Spleen (tissue), 11 donors: Measurements from ENCODE around the gene DLX5. TPM values are rescaled to one million over a fixed set of nuclear protein-coding genes. Genes with fewer than 3 reads are reported as not detected.

ENCODE experiments used
- DNase-seq: peaks from one replicate; pipeline ENCODE4 v3.0.0-alpha.2; 2020
- H3K27ac ChIP-seq, 8 donors: fragments of 200-600 bp; sonication (generic) in 7 of 8; 1 replicate in 4 of 8; 2 replicates in 4 of 8; pipeline versions ENCODE4 v1.5.0 to v1.8.0; 2016 to 2021; ENCODE audit warnings: inconsistent platforms in 4 of 8, mild to moderate bottlenecking in 4 of 8, moderate library complexity in 1 of 8
- H3K27me3 ChIP-seq, 7 donors: fragments of 200-600 bp; sonication (generic) in 6 of 7; replicated peaks in 1 of 7; 1 replicate in 4 of 7; 2 replicates in 3 of 7; pipeline versions ENCODE4 v1.5.0 to v1.8.0; 2016 to 2021; ENCODE audit warnings: inconsistent platforms in 3 of 7, mild to moderate bottlenecking in 1 of 7
- H3K36me3 ChIP-seq, 6 donors: fragments of 200-600 bp; sonication (generic) in 5 of 6; 1 replicate in 4 of 6; 2 replicates in 2 of 6; pipeline versions ENCODE4 v1.5.0 to v1.8.0; 2016 to 2021; ENCODE audit warnings: inconsistent platforms in 2 of 6
- H3K4me1 ChIP-seq, 6 donors: fragments of 200-600 bp; sonication (generic) in 5 of 6; 1 replicate in 3 of 6; 2 replicates in 3 of 6; pipeline versions ENCODE4 v1.5.0 to v1.8.0; 2016 to 2021; ENCODE audit warnings: inconsistent platforms in 3 of 6
- H3K4me3 ChIP-seq, 8 donors: fragments of 200-600 bp; sonication (generic) in 7 of 8; 1 replicate in 4 of 8; 2 replicates in 4 of 8; pipeline versions ENCODE4 v1.5.0 to v1.8.0; 2016 to 2021; ENCODE audit warnings: inconsistent platforms in 4 of 8, mild to moderate bottlenecking in 4 of 8, moderate library complexity in 2 of 8
- H3K9me3 ChIP-seq, 8 donors: fragments of 200-600 bp; sonication (generic) in 7 of 8; 1 replicate in 4 of 8; 2 replicates in 4 of 8; pipeline versions ENCODE4 v1.5.0 to v1.8.0; 2016 to 2021; ENCODE audit warnings: inconsistent platforms in 4 of 8
- CTCF ChIP-seq, 11 experiments: fragments of 200-600 bp in 7 of 11; fragments of 450-650 bp in 4 of 11; sonication (generic) in 4 of 11; IDR thresholded peaks in 8 of 11; conservative IDR thresholded peaks in 3 of 11; 1 replicate in 7 of 11; 2 replicates in 4 of 11; pipeline versions ENCODE4 v1.4.0 to v1.8.0; 2016 to 2021; ENCODE audit warnings: antibody characterized with exemption in 11 of 11, inconsistent platforms in 4 of 11, mild to moderate bottlenecking in 1 of 11
- POLR2A ChIP-seq, 3 donors: fragments of 450-650 bp; IDR thresholded peaks; one replicate each; pipeline ENCODE4 v1.5.1; 2017; ENCODE audit warnings: antibody characterized with exemption in 3 of 3, mild to moderate bottlenecking in 1 of 3
- POLR2AphosphoS5 ChIP-seq, 3 donors: sonication (generic); formaldehyde crosslinking; IDR thresholded peaks; one replicate each; pipeline ENCODE4 v1.5.1; 2017; ENCODE audit warnings: antibody characterized with exemption in 3 of 3
- WGBS, 5 donors: extraction: QIAGEN DNeasy Blood & Tissue Kit in 3 of 5; methylation state at CpG; one replicate each; pipeline versions ENCODE4 v1.1.5 to v1.1.7; 2013 to 2018; 5-methylcytosine and 5-hydroxymethylcytosine counted together
- intact Hi-C: fragments of 100-400 bp; cut with DNase I; formaldehyde crosslinking; loops from one replicate; pipeline ENCODE4 v1.15.0; 2023; ENCODE audit warnings: low total_unique reads
- polyA plus RNA-seq, 3 donors: library from polyadenylated mRNA; stranded (reverse); fragments of 200-250 nt; gene quantifications; one replicate each; pipeline ENCODE4 v1.2.1, GENCODE V29; 2013
- small RNA-seq, 4 donors: library from RNA; depleted of rRNA; stranded (forward); fragments of <200 nt; gene quantifications; one replicate each; pipeline ENCODE3, GENCODE V24; 2016
- total RNA-seq, 7 donors: library from RNA; depleted of rRNA in 3 of 7; stranded (reverse); fragments of >200 nt in 3 of 7; fragmentation: NEBNext Ultra II Directional in 4 of 7; extraction: Animal tissue kit (Norgen Biotek cat#: 25700) in 4 of 7; gene quantifications; one replicate each; pipeline versions ENCODE4 v1.1.0 to v1.2.1, GENCODE V29; 2016 to 2021
- donor health status: healthy with polysubstance abuse.
- donor health status: DM: no; HTN: no; CAD: no; lungs with moderate emphysema.
- donor health status: DM: no; HTN: no; CAD: no.
- donor health status: Bipolar disorder and iron deficiency.
- donor health status: healthy.
- donor health status: DM: no; HTN: no; CAD: no.
- donor health status: DM: yes; HTN: yes; CAD: no.

Gene DLX5
- total and polyA plus RNA-seq, 10 donors = 0.14 to 0.36 TPM; not detected in 8

- no peaks in the 10 kb centered on the region for H3K4me1 ChIP-seq
- no peak overlapping the region for H3K4me3 ChIP-seq
- no peaks in the 10 kb centered on the region for H3K9me3 ChIP-seq
- no peak overlapping the region for H3K27ac ChIP-seq
- H3K27me3 ChIP-seq = peaks cover 0 to 16% (median 0%) of the 10 kb centered on the region in 7 donors
- WGBS, 5 donors = 68 to 93% (median 83%) methylated on average over 2 of the region's 2 CpGs
- no peak for TF ChIP-seq POLR2A (IDR thresholded peaks at IDR 0.05)
- no peak for TF ChIP-seq CTCF (IDR thresholded peaks at IDR 0.05 in 8 of 11, conservative IDR thresholded peaks at IDR 0.05 in 3 of 11)
- TF ChIP-seq POLR2AphosphoS5 (IDR thresholded peaks at IDR 0.05) = no peak
- no peak for DNase-seq
- intact Hi-C loops = no loop called here
- no peaks in the 10 kb centered on the region for H3K36me3 ChIP-seq
Measured at GRCh38 chr7:96973986-96974385, 50.6 kb downstream of the DLX5 start.

GRCh38 chr7:96970739-96971138 is 53.9 kb downstream of the DLX5 start:
- H3K9me3 ChIP-seq = no peaks in the 10 kb centered on the region
- H3K4me1 ChIP-seq = no peaks in the 10 kb centered on the region
- TF ChIP-seq POLR2A (IDR thresholded peaks at IDR 0.05) (no peak), CTCF (IDR thresholded peaks at IDR 0.05 in 8 of 11, conservative IDR thresholded peaks at IDR 0.05 in 3 of 11) (no peak), POLR2AphosphoS5 (IDR thresholded peaks at IDR 0.05) (no peak)
- H3K4me3 ChIP-seq = no peak overlapping the region
- no peak for DNase-seq
- no peaks in the 10 kb centered on the region for H3K36me3 ChIP-seq
- peaks cover 0 to 16% (median 3%) of the 10 kb centered on the region in 7 donors for H3K27me3 ChIP-seq
- H3K27ac ChIP-seq = no peak overlapping the region
- intact Hi-C loops = no loop called here

Small RNA genes within 50 kb of the gene (small RNA-seq; reads per million reads assigned to genes)
- 0 reads per million in 4 donors for gene RF01778

Other genes starting within 250 kb of the DLX5 start
- gene DLX6, start 19.3 kb downstream of the DLX5 start, total RNA-seq = not detected
- gene DLX6, start 19.3 kb downstream of the DLX5 start, polyA plus RNA-seq = not detected
- gene SDHAF3, start 92.9 kb upstream of the DLX5 start, total RNA-seq = 10 to 100 TPM in 4 of 7 donors, 1 to 10 TPM in 3; 5.1 to 17.3 (median 11.1) TPM
- 10 to 100 TPM; 11.3 to 18.7 (median 13.8) TPM for gene SDHAF3, start 92.9 kb upstream of the DLX5 start, polyA plus RNA-seq